GM21515 (cell line): ENCODE measurements around the gene FGF23.
"Not testable (repeated sequence)": the region's sequence is repeated elsewhere in the genome, so short reads cannot be mapped to it uniquely, and the experiment has no call there.

Experiments
- ATAC-seq: cut with Tn5 transposase; IDR thresholded peaks from one replicate; pipeline ENCODE4 v1.9.1; 2021; ENCODE audit not compliant: unreplicated experiment

FGF23 gene

DNA sequence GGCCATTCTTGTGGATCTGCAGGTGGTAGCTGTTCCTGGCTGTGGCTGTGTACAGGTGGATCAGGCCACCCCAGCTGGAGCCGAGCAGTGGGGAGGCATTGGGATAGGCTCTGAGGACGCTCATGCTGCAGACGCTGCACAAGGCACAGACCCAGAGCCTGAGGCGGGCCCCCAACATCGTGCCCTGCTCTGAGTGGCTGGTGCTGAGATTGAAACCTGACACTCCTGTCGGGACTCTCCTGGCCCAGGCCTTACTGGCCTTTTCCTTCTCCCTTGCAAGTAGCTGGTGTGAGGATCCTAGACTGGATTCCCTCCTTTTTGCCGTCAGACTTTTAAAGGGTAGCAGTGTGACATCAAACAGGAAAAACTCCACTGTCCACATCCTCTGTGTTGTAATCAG is at the start of gene FGF23:
Gene FGF23, minus strand, starts transcription at position 308 of the 400 bp plus-strand sequence. Its CDS starts 130 bp downstream, at position 178.
- no peak for ATAC-seq

GRCh38 chr12:4424422-4424821 is 44.9 kb upstream of the FGF23 start:
- ATAC-seq: no peak

GRCh38 chr12:4423528-4424195 is 44.1 kb upstream of the FGF23 start:
- no peak for ATAC-seq

DNA sequence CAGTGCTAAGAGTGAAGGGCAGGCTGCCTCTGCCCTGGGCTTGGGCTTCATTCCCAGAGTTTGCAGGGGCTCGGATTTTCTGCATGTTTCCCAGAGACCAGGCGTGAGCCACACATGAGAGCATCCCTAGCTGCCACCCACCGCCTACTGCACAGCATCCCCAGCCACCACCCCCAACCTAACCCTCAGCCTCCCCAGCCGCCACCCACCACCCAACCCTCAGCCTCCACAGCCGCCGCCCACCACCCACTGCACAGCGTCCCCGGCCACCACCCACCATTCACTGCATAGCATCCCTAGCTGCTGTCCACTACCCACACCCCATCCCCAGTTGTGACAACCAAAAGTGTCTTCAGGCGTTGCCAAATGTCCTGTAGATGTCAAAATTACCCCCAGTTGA is 43.5 kb upstream of the FGF23 start:
- ATAC-seq: no peak

DNA sequence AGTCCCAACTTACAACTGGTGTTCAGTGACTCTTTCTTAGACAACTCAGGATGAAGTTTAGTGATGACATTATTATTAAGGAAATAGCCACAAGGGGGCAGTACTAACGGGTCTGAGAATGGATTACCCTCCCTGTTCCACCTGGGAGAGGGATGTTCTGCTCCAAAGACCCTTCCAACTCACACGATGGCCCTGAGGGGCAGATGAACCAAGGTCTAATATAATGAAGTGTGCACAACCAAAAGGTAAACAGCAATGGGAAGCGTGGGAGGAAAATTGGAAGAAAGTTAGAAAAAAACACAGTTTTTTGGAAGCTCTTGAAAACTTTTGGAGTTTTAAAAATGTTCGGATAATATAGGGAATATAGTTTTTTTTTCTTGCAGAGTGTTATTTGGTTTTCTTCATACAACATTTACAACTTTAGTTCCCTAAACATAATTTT is 42.1 kb upstream of the FGF23 start:
- ATAC-seq: no peak

DNA sequence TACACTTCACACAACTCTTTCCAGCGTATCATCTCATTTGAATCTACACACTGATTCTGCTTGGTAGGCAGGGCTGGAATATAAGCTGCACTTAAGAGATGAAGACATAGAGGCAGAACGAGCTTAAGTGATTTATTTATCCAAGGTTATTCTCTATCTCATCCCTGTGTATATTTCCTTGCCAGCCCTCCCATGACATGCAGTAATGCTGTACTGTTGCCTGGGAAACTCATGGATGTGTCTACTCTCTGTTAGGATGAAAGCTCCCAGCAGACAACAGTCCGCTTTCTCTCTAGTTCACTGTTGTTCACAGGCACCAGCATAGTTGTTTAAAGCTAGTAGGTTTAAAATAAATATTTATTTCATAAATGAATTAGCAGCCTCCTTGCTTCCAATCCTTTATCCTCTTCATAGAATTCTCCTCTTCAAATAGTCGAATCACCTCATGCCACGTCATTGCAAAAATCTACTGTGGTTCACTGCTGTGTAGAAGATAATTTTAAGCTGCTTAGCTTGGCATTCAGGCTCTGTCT is 40.7 kb upstream of the FGF23 start:
- no peak for ATAC-seq

- no peak for ATAC-seq
Observed at GRCh38 chr12:4418913-4419312, 39.4 kb upstream of the FGF23 start.

GRCh38 chr12:4417936-4418335 is 38.4 kb upstream of the FGF23 start:
- no peak for ATAC-seq

DNA sequence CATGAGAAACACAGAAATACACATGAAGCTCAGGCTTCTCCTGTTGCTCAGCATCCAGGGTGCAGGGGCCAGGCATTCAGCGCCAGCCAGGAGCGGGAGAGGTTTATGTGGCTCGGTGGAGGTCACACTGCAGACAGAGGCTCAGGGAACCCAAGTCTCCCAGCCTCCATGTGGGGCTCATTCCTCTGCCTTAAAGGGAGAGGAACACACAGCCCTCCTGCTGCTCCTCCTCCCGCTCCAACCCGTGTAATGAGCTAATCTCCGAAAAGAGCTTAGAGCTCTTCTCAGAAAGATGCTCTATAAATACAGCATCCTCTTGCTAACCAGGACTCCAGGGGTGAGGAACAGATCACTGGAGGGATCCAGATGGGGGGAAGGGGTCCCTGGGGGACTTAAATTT is 37.9 kb upstream of the FGF23 start:
- ATAC-seq: no peak

GRCh38 chr12:4416276-4416675 is 36.8 kb upstream of the FGF23 start:
- ATAC-seq: no peak

- ATAC-seq: no peak
Observed at GRCh38 chr12:4412465-4412864, 33.0 kb upstream of the FGF23 start.

DNA sequence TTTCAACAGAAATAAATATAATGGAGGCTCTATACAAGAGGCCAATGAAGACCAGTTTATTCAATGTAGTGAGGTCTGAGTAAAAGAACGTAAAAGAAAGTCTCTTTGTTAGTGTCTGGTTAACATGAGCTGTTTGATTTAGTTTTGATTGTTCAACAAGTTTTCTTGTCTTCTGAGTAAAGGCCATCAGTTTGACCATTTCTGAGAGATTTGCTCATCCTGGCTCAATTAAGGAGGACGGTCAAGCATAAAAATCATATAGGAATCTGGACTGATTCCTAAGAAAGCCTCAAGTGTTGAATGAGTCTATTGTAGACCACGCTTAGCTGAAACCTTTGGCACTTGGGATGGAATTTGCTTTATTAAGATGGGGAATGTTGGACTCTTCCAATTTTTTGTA is 32.5 kb upstream of the FGF23 start:
- ATAC-seq: no peak

GRCh38 chr12:4407136-4407535 is 27.6 kb upstream of the FGF23 start:
- ATAC-seq: no peak

DNA sequence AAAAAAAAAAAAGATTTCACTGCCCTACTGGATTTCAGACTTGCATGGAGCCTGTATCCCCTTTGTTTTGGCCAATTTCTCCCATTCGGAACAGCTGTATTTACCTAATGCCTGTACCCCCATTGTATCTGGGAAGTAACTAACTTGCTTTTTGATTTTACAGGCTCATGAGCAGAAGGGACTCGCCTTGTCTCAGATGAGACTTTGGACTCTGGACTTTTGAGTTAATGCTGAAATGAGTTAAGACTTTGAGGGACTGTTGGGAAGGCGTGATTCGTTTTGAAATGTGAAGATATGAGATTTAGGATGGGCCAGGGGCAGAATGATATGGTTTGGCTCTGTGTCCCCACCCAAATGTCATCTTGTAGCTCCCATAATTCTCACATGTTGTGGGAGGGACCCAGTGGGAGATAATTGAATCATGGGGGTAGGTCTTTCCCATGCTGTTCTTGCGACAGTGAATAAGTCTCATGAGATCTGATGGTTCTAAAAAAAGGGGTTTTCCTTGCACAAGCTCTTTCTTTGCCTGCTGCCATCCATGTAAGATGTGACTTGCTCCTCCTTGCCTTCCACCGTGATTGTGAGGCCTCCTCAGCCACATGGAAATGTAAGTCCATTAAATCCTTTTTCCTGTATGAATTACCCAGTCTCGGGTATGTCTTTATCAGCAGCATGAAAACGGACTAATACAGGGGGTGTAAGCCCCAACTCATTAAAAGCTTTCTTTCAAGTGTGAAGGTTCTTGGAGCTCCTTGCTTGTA is 25.5 kb upstream of the FGF23 start:
- not testable (repeated sequence) for ATAC-seq

DNA sequence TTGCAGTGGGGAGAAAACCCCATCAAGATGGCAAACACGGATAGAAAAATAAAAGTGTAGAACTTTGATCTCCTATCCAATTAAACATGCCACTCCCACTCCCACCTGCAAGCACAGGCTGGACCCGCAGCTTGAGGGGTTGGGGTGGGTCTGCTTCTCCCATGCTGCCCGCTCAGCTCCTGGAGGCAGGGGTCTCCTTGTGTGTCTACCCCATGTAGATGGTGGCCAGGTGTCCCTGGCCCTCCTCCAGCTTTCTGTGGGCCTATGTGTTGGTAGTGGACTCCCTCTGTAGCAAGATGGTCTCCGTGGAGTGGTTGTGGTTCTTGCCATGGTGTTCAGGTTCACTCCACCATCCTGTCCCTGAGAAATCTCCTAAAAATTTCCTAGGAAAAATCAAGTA is 23.5 kb upstream of the FGF23 start:
- no peak for ATAC-seq

- no peak for ATAC-seq
Observed at GRCh38 chr12:4401117-4401516, 21.6 kb upstream of the FGF23 start.

DNA sequence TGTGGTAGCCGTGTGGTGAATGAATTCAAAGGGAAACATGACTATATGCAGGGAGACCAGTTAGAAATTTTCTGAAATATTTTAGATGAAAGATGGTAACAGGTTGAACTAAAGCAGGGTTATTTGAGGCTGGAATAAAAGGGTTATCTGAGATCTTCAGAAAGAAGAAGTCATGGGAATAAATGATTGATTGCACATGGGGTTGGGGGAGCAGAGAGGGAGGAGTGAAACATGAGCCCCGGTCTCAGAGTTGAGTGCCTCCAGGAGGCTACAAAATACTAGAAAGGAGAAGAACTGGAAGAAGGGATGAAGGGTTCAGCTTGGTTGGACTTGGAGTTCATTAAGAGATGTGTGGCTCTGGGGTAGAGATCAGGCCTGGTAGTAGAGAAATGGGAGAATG is 16.3 kb upstream of the FGF23 start:
- no peak for ATAC-seq

GRCh38 chr12:4393211-4393610 is 13.7 kb upstream of the FGF23 start:
- no peak for ATAC-seq

- ATAC-seq: no peak
Observed at GRCh38 chr12:4392223-4392742, 12.8 kb upstream of the FGF23 start.

- ATAC-seq: no peak
Observed at GRCh38 chr12:4388662-4389061, 9.2 kb upstream of the FGF23 start.

GRCh38 chr12:4388032-4388431 is 8.5 kb upstream of the FGF23 start:
- no peak for ATAC-seq

GRCh38 chr12:4387607-4388006 is 8.1 kb upstream of the FGF23 start:
- ATAC-seq: no peak
